Spleen (tissue), 11 donors: ENCODE data around the gene PDE4B. TPM values are rescaled to one million over a fixed set of nuclear protein-coding genes. Genes with fewer than 3 reads are reported as not detected.

Experiments used
- DNase-seq: peaks from one replicate; pipeline ENCODE4 v3.0.0-alpha.2; 2020
- H3K27ac ChIP-seq, 8 donors: fragments of 200-600 bp; sonication (generic) in 7 of 8; 1 replicate in 4 of 8; 2 replicates in 4 of 8; pipeline versions ENCODE4 v1.5.0 to v1.8.0; 2016 to 2021; ENCODE audit warnings: inconsistent platforms in 4 of 8, mild to moderate bottlenecking in 4 of 8, moderate library complexity in 1 of 8
- H3K27me3 ChIP-seq, 7 donors: fragments of 200-600 bp; sonication (generic) in 6 of 7; replicated peaks in 1 of 7; 1 replicate in 4 of 7; 2 replicates in 3 of 7; pipeline versions ENCODE4 v1.5.0 to v1.8.0; 2016 to 2021; ENCODE audit warnings: inconsistent platforms in 3 of 7, mild to moderate bottlenecking in 1 of 7
- H3K36me3 ChIP-seq, 6 donors: fragments of 200-600 bp; sonication (generic) in 5 of 6; 1 replicate in 4 of 6; 2 replicates in 2 of 6; pipeline versions ENCODE4 v1.5.0 to v1.8.0; 2016 to 2021; ENCODE audit warnings: inconsistent platforms in 2 of 6
- H3K4me1 ChIP-seq, 6 donors: fragments of 200-600 bp; sonication (generic) in 5 of 6; 1 replicate in 3 of 6; 2 replicates in 3 of 6; pipeline versions ENCODE4 v1.5.0 to v1.8.0; 2016 to 2021; ENCODE audit warnings: inconsistent platforms in 3 of 6
- H3K4me3 ChIP-seq, 8 donors: fragments of 200-600 bp; sonication (generic) in 7 of 8; 1 replicate in 4 of 8; 2 replicates in 4 of 8; pipeline versions ENCODE4 v1.5.0 to v1.8.0; 2016 to 2021; ENCODE audit warnings: inconsistent platforms in 4 of 8, mild to moderate bottlenecking in 4 of 8, moderate library complexity in 2 of 8
- H3K9me3 ChIP-seq, 8 donors: fragments of 200-600 bp; sonication (generic) in 7 of 8; 1 replicate in 4 of 8; 2 replicates in 4 of 8; pipeline versions ENCODE4 v1.5.0 to v1.8.0; 2016 to 2021; ENCODE audit warnings: inconsistent platforms in 4 of 8
- CTCF ChIP-seq, 11 experiments: fragments of 200-600 bp in 7 of 11; fragments of 450-650 bp in 4 of 11; sonication (generic) in 4 of 11; IDR thresholded peaks in 8 of 11; conservative IDR thresholded peaks in 3 of 11; 1 replicate in 7 of 11; 2 replicates in 4 of 11; pipeline versions ENCODE4 v1.4.0 to v1.8.0; 2016 to 2021; ENCODE audit warnings: antibody characterized with exemption in 11 of 11, inconsistent platforms in 4 of 11, mild to moderate bottlenecking in 1 of 11
- POLR2A ChIP-seq, 3 donors: fragments of 450-650 bp; IDR thresholded peaks; one replicate each; pipeline ENCODE4 v1.5.1; 2017; ENCODE audit warnings: antibody characterized with exemption in 3 of 3, mild to moderate bottlenecking in 1 of 3
- POLR2AphosphoS5 ChIP-seq, 3 donors: sonication (generic); formaldehyde crosslinking; IDR thresholded peaks; one replicate each; pipeline ENCODE4 v1.5.1; 2017; ENCODE audit warnings: antibody characterized with exemption in 3 of 3
- WGBS, 5 donors: extraction: QIAGEN DNeasy Blood & Tissue Kit in 3 of 5; methylation state at CpG; one replicate each; pipeline versions ENCODE4 v1.1.5 to v1.1.7; 2013 to 2018; 5-methylcytosine and 5-hydroxymethylcytosine counted together
- intact Hi-C: fragments of 100-400 bp; cut with DNase I; formaldehyde crosslinking; loops from one replicate; pipeline ENCODE4 v1.15.0; 2023; ENCODE audit warnings: low total_unique reads
- polyA plus RNA-seq, 3 donors: library from polyadenylated mRNA; stranded (reverse); fragments of 200-250 nt; gene quantifications; one replicate each; pipeline ENCODE4 v1.2.1, GENCODE V29; 2013
- total RNA-seq, 7 donors: library from RNA; depleted of rRNA in 3 of 7; stranded (reverse); fragments of >200 nt in 3 of 7; fragmentation: NEBNext Ultra II Directional in 4 of 7; extraction: Animal tissue kit (Norgen Biotek cat#: 25700) in 4 of 7; gene quantifications; one replicate each; pipeline versions ENCODE4 v1.1.0 to v1.2.1, GENCODE V29; 2016 to 2021
- donor health status: healthy with polysubstance abuse.
- donor health status: DM: no; HTN: no; CAD: no; lungs with moderate emphysema.
- donor health status: DM: no; HTN: no; CAD: no.
- donor health status: Bipolar disorder and iron deficiency.
- donor health status: healthy.
- donor health status: DM: no; HTN: no; CAD: no.
- donor health status: DM: yes; HTN: yes; CAD: no.

PDE4B gene
- total and polyA plus RNA-seq, 10 donors = 12.6 to 88.2 (median 51.9) TPM

- 77 to 87% (median 84%) methylated on average over 5 of the region's 5 CpGs for WGBS, 5 donors
- H3K27me3 ChIP-seq = peaks cover 0 to 7% (median 0%) of the 10 kb centered on the region in 7 donors
- H3K27ac ChIP-seq = no peak overlapping the region
- DNase-seq = no peak
- H3K4me3 ChIP-seq = no peak overlapping the region
- H3K36me3 ChIP-seq = no peaks in the 10 kb centered on the region
- no peak for TF ChIP-seq POLR2A (IDR thresholded peaks at IDR 0.05)
- TF ChIP-seq POLR2AphosphoS5 (IDR thresholded peaks at IDR 0.05) = no peak
- no peak for TF ChIP-seq CTCF (IDR thresholded peaks at IDR 0.05 in 8 of 11, conservative IDR thresholded peaks at IDR 0.05 in 3 of 11)
- no peaks in the 10 kb centered on the region for H3K9me3 ChIP-seq
- intact Hi-C loops = no loop called here
- H3K4me1 ChIP-seq = no peaks in the 10 kb centered on the region
Measured at GRCh38 chr1:65983500-65983899, 190.8 kb downstream of the PDE4B start.

- intact Hi-C loops = no loop called here
- H3K4me3 ChIP-seq = no peak overlapping the region
- no peaks in the 10 kb centered on the region for H3K36me3 ChIP-seq
- no peak overlapping the region for H3K27ac ChIP-seq
- H3K9me3 ChIP-seq = no peaks in the 10 kb centered on the region
- no peaks in the 10 kb centered on the region for H3K4me1 ChIP-seq
- H3K27me3 ChIP-seq = peaks cover 0 to 7% (median 0%) of the 10 kb centered on the region in 7 donors
- TF ChIP-seq POLR2A (IDR thresholded peaks at IDR 0.05) (no peak), CTCF (IDR thresholded peaks at IDR 0.05 in 8 of 11, conservative IDR thresholded peaks at IDR 0.05 in 3 of 11) (no peak), POLR2AphosphoS5 (IDR thresholded peaks at IDR 0.05) (no peak)
- 80 to 96% (median 85%) methylated on average over 1 of the region's 1 CpG for WGBS, 5 donors
- no peak for DNase-seq
Measured at GRCh38 chr1:65985393-65986066, 192.8 kb downstream of the PDE4B start.

GRCh38 chr1:65986146-65986545 is 193.5 kb downstream of the PDE4B start:
- 66 to 83% (median 75%) methylated on average over 1 of the region's 1 CpG for WGBS, 5 donors
- DNase-seq = no peak
- Histone ChIP-seq H3K9me3 (no peaks in the 10 kb centered on the region), H3K27ac (no peak overlapping the region), H3K36me3 (no peaks in the 10 kb centered on the region), H3K4me3 (no peak overlapping the region), H3K4me1 (no peaks in the 10 kb centered on the region), H3K27me3 (peaks cover 0 to 7% (median 0%) of the 10 kb centered on the region in 7 donors)
- intact Hi-C loops = no loop called here
- TF ChIP-seq CTCF (IDR thresholded peaks at IDR 0.05 in 8 of 11, conservative IDR thresholded peaks at IDR 0.05 in 3 of 11) = no peak
- TF ChIP-seq POLR2A (IDR thresholded peaks at IDR 0.05) = no peak
- no peak for TF ChIP-seq POLR2AphosphoS5 (IDR thresholded peaks at IDR 0.05)

- H3K4me3 ChIP-seq = no peak overlapping the region
- TF ChIP-seq POLR2A (IDR thresholded peaks at IDR 0.05) (no peak), CTCF (IDR thresholded peaks at IDR 0.05 in 8 of 11, conservative IDR thresholded peaks at IDR 0.05 in 3 of 11) (no peak), POLR2AphosphoS5 (IDR thresholded peaks at IDR 0.05) (no peak)
- 67 to 92% (median 74%) methylated on average over 1 of the region's 1 CpG for WGBS, 5 donors
- no peak for DNase-seq
- H3K4me1 ChIP-seq = no peaks in the 10 kb centered on the region
- H3K9me3 ChIP-seq = no peaks in the 10 kb centered on the region
- intact Hi-C loops = no loop called here
- no peaks in the 10 kb centered on the region for H3K36me3 ChIP-seq
- peaks cover 0 to 3% (median 0%) of the 10 kb centered on the region in 7 donors for H3K27me3 ChIP-seq
- no peak overlapping the region for H3K27ac ChIP-seq
Measured at GRCh38 chr1:65990161-65990560, 197.5 kb downstream of the PDE4B start.
